Breast epithelium (tissue), 4 donors: ENCODE results near the gene CLEC5A. TPM values are rescaled to one million over a fixed set of nuclear protein-coding genes. Genes with fewer than 3 reads are reported as not detected.

Source experiments
- DNase-seq, 2 donors: peaks; one replicate each; pipeline ENCODE4 v3.0.0-alpha.2; 2019; ENCODE audit warnings: low spot score in 2 of 2
- H3K27ac ChIP-seq, 2 donors: fragments of 200-600 bp; sonication (generic) in 1 of 2; one replicate each; pipeline ENCODE4 v1.5.1; 2016 to 2019; ENCODE audit warnings: mild to moderate bottlenecking in 1 of 2
- H3K27me3 ChIP-seq, 2 donors: fragments of 200-600 bp; sonication (generic) in 1 of 2; one replicate each; pipeline versions ENCODE4 v1.5.1 to v1.6.0; 2017 to 2019; ENCODE audit warnings: control low read depth in 1 of 2, mild to moderate bottlenecking in 1 of 2
- H3K36me3 ChIP-seq: fragments of 200-600 bp; one replicate; pipeline ENCODE4 v1.5.1; 2019
- H3K4me1 ChIP-seq, 2 donors: fragments of 200-600 bp; sonication (generic); one replicate each; pipeline ENCODE4 v1.5.1; 2016 to 2019; ENCODE audit warnings: control low read depth in 1 of 2
- H3K4me3 ChIP-seq, 3 donors: fragments of 200-600 bp; sonication (generic); 1 replicate in 2 of 3; 2 replicates in 1 of 3; pipeline ENCODE4 v1.5.1; 2016 to 2019; ENCODE audit warnings: mild to moderate bottlenecking in 3 of 3, moderate library complexity in 2 of 3
- H3K9me3 ChIP-seq, 2 donors: fragments of 200-600 bp; sonication (generic) in 1 of 2; one replicate each; pipeline ENCODE4 v1.5.1; 2016 to 2019; ENCODE audit warnings: control low read depth in 1 of 2
- CTCF ChIP-seq, 3 donors: fragments of 450-650 bp; IDR thresholded peaks; one replicate each; pipeline ENCODE4 v1.5.1; 2016 to 2017; ENCODE audit warnings: antibody characterized with exemption in 3 of 3, mild to moderate bottlenecking in 3 of 3, moderate library complexity in 3 of 3
- POLR2A ChIP-seq: fragments of 450-650 bp; IDR thresholded peaks from one replicate; pipeline ENCODE4 v1.6.1; 2016; ENCODE audit warnings: antibody characterized with exemption, mild to moderate bottlenecking, moderate library complexity
- POLR2AphosphoS5 ChIP-seq, 3 donors: sonication (generic); formaldehyde crosslinking; IDR thresholded peaks; one replicate each; pipeline ENCODE4 v1.6.1; 2017; ENCODE audit warnings: antibody characterized with exemption in 3 of 3
- intact Hi-C: fragments of 100-400 bp; cut with DNase I; formaldehyde crosslinking; loops from one replicate; pipeline ENCODE4 v1.15.1; 2023; ENCODE audit warnings: low total_unique reads
- total RNA-seq, 3 donors: library from RNA; depleted of rRNA; stranded (reverse); fragments of >200 nt; gene quantifications; one replicate each; pipeline ENCODE4 v1.1.0, GENCODE V29; 2016

Gene CLEC5A
- 1 to 10 TPM in 2 of 3 donors, not detected in 1; 1.6 to 3.2 TPM for total RNA-seq

- H3K4me1 ChIP-seq = no peaks in the 10 kb centered on the region
- intact Hi-C loops = no loop called here
- peaks cover 0 to 6% of the 10 kb centered on the region in 2 donors for H3K9me3 ChIP-seq
- no peak for DNase-seq
- H3K4me3 ChIP-seq = no peak within 1 kb of the TSS
- no peak within 1 kb of the TSS for H3K27ac ChIP-seq
- no peak for TF ChIP-seq POLR2AphosphoS5 (IDR thresholded peaks at IDR 0.05)
- no peak for TF ChIP-seq POLR2A
- TF ChIP-seq CTCF (IDR thresholded peaks at IDR 0.05) = no peak
- H3K27me3 ChIP-seq = no peaks in the 10 kb centered on the region
- no peaks in the 10 kb centered on the region for H3K36me3 ChIP-seq
These were observed at the start of gene CLEC5A for GRCh38 chr7:141946796-141947195. Gene CLEC5A, minus strand, starts transcription at chr7:141946974. Its CDS starts 682 bp downstream, at chr7:141946292.

GRCh38 chr7:141993354-141993753, 46.6 kb upstream of the CLEC5A start:
- TF ChIP-seq CTCF (IDR thresholded peaks at IDR 0.05) = no peak
- TF ChIP-seq POLR2AphosphoS5 (IDR thresholded peaks at IDR 0.05) = no peak
- no peak for TF ChIP-seq POLR2A
- intact Hi-C loops = no loop called here

GRCh38 chr7:141992688-141993087, 45.9 kb upstream of the CLEC5A start:
- DNase-seq = no peak
- no peaks in the 10 kb centered on the region for H3K9me3 ChIP-seq
- H3K27ac ChIP-seq = no peak overlapping the region
- no peaks in the 10 kb centered on the region for H3K27me3 ChIP-seq
- intact Hi-C loops = no loop called here
- H3K36me3 ChIP-seq = no peaks in the 10 kb centered on the region
- no peak for TF ChIP-seq CTCF (IDR thresholded peaks at IDR 0.05)
- TF ChIP-seq POLR2A = no peak
- no peak for TF ChIP-seq POLR2AphosphoS5 (IDR thresholded peaks at IDR 0.05)
- no peaks in the 10 kb centered on the region for H3K4me1 ChIP-seq
- H3K4me3 ChIP-seq = no peak overlapping the region

More at GRCh38 chr7:141993354-141993753, 46.6 kb upstream of the CLEC5A start:
- no peak overlapping the region for H3K4me3 ChIP-seq
- no peaks in the 10 kb centered on the region for H3K9me3 ChIP-seq
- no peak for DNase-seq
- no peaks in the 10 kb centered on the region for H3K36me3 ChIP-seq
- no peaks in the 10 kb centered on the region for H3K4me1 ChIP-seq
- no peak overlapping the region for H3K27ac ChIP-seq
- H3K27me3 ChIP-seq = no peaks in the 10 kb centered on the region

GRCh38 chr7:141992156-141992555, 45.4 kb upstream of the CLEC5A start:
- DNase-seq = no peak
- Histone ChIP-seq H3K4me3 (no peak overlapping the region), H3K36me3 (no peaks in the 10 kb centered on the region), H3K27ac (no peak overlapping the region), H3K9me3 (no peaks in the 10 kb centered on the region), H3K4me1 (no peaks in the 10 kb centered on the region), H3K27me3 (no peaks in the 10 kb centered on the region)
- TF ChIP-seq POLR2AphosphoS5 (IDR thresholded peaks at IDR 0.05) (no peak), CTCF (IDR thresholded peaks at IDR 0.05) (no peak)
- intact Hi-C loops = no loop called here

GRCh38 chr7:141991140-141991539, 44.4 kb upstream of the CLEC5A start:
- H3K9me3 ChIP-seq = no peaks in the 10 kb centered on the region
- no peak overlapping the region for H3K4me3 ChIP-seq
- H3K4me1 ChIP-seq = no peaks in the 10 kb centered on the region
- DNase-seq = no peak
- H3K27me3 ChIP-seq = no peaks in the 10 kb centered on the region
- intact Hi-C loops = no loop called here
- H3K36me3 ChIP-seq = no peaks in the 10 kb centered on the region
- TF ChIP-seq POLR2A (no peak), POLR2AphosphoS5 (IDR thresholded peaks at IDR 0.05) (no peak), CTCF (IDR thresholded peaks at IDR 0.05) (no peak)
- H3K27ac ChIP-seq = no peak overlapping the region
